Esophagus muscularis mucosa (tissue), 4 donors: Measurements from ENCODE around the gene PATL2. TPM values are rescaled to one million over a fixed set of nuclear protein-coding genes. Genes with fewer than 3 reads are reported as not detected.
"Not testable (repeated sequence)": the region's sequence is repeated elsewhere in the genome, so short reads cannot be mapped to it uniquely, and the experiment has no call there.

Experiments
- DNase-seq: peaks from one replicate; pipeline ENCODE4 v3.0.0-alpha.2; 2017; ENCODE audit errors: extremely low spot score
- H3K27ac ChIP-seq, 4 donors: fragments of 200-600 bp; sonication (generic); replicated peaks in 1 of 4; 1 replicate in 3 of 4; 2 replicates in 1 of 4; pipeline ENCODE4 v1.5.1; 2016 to 2019; ENCODE audit warnings: mild to moderate bottlenecking in 1 of 4
- H3K27me3 ChIP-seq, 4 donors: fragments of 200-600 bp; sonication (generic); one replicate each; pipeline versions ENCODE4 v1.5.1 to v1.6.0; 2016 to 2019
- H3K36me3 ChIP-seq, 4 donors: fragments of 200-600 bp; sonication (generic); one replicate each; pipeline ENCODE4 v1.5.1; 2016 to 2019
- H3K4me1 ChIP-seq, 4 donors: fragments of 200-600 bp; sonication (generic); one replicate each; pipeline ENCODE4 v1.5.1; 2016 to 2019
- H3K4me3 ChIP-seq, 4 donors: fragments of 200-600 bp; sonication (generic); 1 replicate in 2 of 4; 2 replicates in 2 of 4; pipeline ENCODE4 v1.5.1; 2016 to 2019; ENCODE audit warnings: mild to moderate bottlenecking in 4 of 4, moderate library complexity in 1 of 4
- H3K9me3 ChIP-seq, 4 donors: fragments of 200-600 bp; sonication (generic); 1 replicate in 3 of 4; 2 replicates in 1 of 4; pipeline ENCODE4 v1.5.1; 2016 to 2019
- EP300 ChIP-seq: sonication (generic); formaldehyde crosslinking; IDR thresholded peaks from one replicate; pipeline ENCODE4 v1.6.1; 2017; ENCODE audit warnings: antibody characterized with exemption
- POLR2A ChIP-seq: fragments of 450-650 bp; IDR thresholded peaks from one replicate; pipeline ENCODE4 v1.6.1; 2017; ENCODE audit warnings: antibody characterized with exemption, moderate library complexity, mild to moderate bottlenecking, low read depth
- POLR2AphosphoS5 ChIP-seq, 2 donors: sonication (generic); formaldehyde crosslinking; IDR thresholded peaks; one replicate each; pipeline ENCODE4 v1.6.1; 2017; ENCODE audit warnings: antibody characterized with exemption in 2 of 2
- WGBS: methylation state at CpG from one replicate; pipeline ENCODE4 v1.1.5; 2018; 5-methylcytosine and 5-hydroxymethylcytosine counted together
- intact Hi-C: fragments of 100-400 bp; cut with DNase I; formaldehyde crosslinking; loops from one replicate; pipeline ENCODE4 v1.15.1; 2023
- total RNA-seq, 4 donors: library from RNA; depleted of rRNA; stranded (reverse); fragments of >200 nt; gene quantifications; one replicate each; pipeline versions ENCODE4 v1.1.0 to v1.2.1, GENCODE V29; 2016
- TF ChIP-seq, protein P1 (sequence below), 3 experiments: fragments of 200-600 bp in 2 of 3; fragments of 450-650 bp in 1 of 3; sonication (generic) in 2 of 3; IDR thresholded peaks; one replicate each; pipeline ENCODE4 v1.5.1; 2017 to 2019; ENCODE audit warnings: antibody characterized with exemption in 3 of 3, mild to moderate bottlenecking in 2 of 3, moderate library complexity in 1 of 3

The PATL2 gene
- total RNA-seq = under 1 TPM; 0.19 to 0.50 (median 0.41) TPM

DNA sequence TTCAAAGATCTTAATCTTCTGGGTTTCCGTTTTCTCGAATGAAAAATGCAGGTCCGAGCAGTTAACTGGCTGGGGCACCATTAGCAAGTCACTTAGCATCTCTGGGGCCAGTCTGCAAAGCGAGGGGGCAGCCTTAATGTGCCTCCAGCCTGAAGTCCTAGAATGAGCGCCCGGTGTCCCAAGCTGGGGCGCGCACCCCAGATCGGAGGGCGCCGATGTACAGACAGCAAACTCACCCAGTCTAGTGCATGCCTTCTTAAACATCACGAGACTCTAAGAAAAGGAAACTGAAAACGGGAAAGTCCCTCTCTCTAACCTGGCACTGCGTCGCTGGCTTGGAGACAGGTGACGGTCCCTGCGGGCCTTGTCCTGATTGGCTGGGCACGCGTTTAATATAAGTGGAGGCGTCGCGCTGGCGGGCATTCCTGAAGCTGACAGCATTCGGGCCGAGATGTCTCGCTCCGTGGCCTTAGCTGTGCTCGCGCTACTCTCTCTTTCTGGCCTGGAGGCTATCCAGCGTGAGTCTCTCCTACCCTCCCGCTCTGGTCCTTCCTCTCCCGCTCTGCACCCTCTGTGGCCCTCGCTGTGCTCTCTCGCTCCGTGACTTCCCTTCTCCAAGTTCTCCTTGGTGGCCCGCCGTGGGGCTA is at the start of gene PATL2, which contains the start of gene B2M:
TSS of gene PATL2 (minus strand) at position 228 of the 647 bp plus-strand sequence. CDS start 34,833 bp downstream, outside the sequence.
TSS of gene B2M (plus strand) at position 422 of the 647 bp plus-strand sequence. CDS start at position 452, 30 bp downstream.
- intact Hi-C loops = no loop called here
- peaks cover 7 to 15% (median 13%) of the 10 kb centered on the region in 4 donors for H3K36me3 ChIP-seq
- peak; percentile 100 for DNase-seq
- H3K9me3 ChIP-seq = no peaks in the 10 kb centered on the region
- WGBS = 0% methylated on average over 31 of the region's 37 CpGs
- H3K4me3 ChIP-seq = peak within 1 kb of the TSS; percentile 70 to 98 (median 95)
- H3K4me1 ChIP-seq = peaks cover 31 to 45% (median 42%) of the 10 kb centered on the region in 4 donors
- no peaks in the 10 kb centered on the region for H3K27me3 ChIP-seq
- no peak for TF ChIP-seq EP300
- TF ChIP-seq, protein P1, sequence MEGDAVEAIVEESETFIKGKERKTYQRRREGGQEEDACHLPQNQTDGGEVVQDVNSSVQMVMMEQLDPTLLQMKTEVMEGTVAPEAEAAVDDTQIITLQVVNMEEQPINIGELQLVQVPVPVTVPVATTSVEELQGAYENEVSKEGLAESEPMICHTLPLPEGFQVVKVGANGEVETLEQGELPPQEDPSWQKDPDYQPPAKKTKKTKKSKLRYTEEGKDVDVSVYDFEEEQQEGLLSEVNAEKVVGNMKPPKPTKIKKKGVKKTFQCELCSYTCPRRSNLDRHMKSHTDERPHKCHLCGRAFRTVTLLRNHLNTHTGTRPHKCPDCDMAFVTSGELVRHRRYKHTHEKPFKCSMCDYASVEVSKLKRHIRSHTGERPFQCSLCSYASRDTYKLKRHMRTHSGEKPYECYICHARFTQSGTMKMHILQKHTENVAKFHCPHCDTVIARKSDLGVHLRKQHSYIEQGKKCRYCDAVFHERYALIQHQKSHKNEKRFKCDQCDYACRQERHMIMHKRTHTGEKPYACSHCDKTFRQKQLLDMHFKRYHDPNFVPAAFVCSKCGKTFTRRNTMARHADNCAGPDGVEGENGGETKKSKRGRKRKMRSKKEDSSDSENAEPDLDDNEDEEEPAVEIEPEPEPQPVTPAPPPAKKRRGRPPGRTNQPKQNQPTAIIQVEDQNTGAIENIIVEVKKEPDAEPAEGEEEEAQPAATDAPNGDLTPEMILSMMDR (IDR thresholded peaks at IDR 0.05) = peak in 1 of 3 experiments; percentile 2
- peak; percentile 100 for TF ChIP-seq POLR2AphosphoS5 (IDR thresholded peaks at IDR 0.05)
- peak; percentile 99 for TF ChIP-seq POLR2A
- H3K27ac ChIP-seq = peak within 1 kb of the TSS; percentile 95 to 100 (median 99)

DNA sequence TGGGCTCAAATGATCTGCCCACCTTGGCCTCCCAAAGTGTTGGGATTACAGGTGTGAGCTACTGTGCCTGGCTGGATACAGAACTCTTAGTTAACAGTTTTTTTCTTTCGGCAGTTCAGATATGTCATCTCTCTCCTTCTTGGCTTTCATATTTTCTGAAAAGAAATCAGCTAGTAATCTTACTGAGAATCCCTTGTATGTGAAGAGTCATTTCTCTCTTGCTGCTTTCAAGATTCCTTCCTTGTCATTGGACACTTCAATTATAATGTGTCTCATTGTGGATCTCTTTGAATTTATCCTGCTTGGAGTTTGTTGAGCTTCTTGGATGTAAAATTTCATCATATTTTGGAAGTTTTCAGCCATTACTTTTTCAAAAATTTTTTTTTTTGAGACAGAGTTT is 42.2 kb upstream of the PATL2 start:
- 96% methylated on average over 1 of the region's 1 CpG for WGBS
- intact Hi-C loops = no loop called here

DNA sequence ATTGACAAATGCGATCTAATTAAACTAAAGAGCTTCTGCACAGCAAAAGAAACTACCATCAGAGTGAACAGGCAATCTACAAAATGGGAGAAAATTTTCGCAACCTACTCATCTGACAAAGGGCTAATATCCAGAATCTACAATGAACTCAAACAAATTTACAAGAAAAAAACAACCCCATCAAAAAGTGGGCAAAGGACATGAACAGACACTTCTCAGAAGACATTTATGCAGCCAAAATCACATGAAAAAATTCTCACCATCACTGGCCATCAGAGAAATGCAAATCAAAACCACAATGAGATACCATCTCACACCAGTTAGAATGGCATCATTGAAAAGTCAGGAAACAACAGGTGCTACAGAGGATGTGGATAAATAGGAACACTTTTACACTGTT is 32.3 kb upstream of the PATL2 start:
- H3K27ac ChIP-seq, H3K4me3 ChIP-seq, H3K27me3 ChIP-seq, intact Hi-C loops, H3K36me3 ChIP-seq, H3K9me3 ChIP-seq, DNase-seq, H3K4me1 ChIP-seq: not testable (repeated sequence)
- WGBS = 91% methylated on average over 2 of the region's 2 CpGs

More for the DNA sequence above, 42.2 kb upstream of the PATL2 start:
- H3K36me3 ChIP-seq = no peaks in the 10 kb centered on the region
- H3K4me1 ChIP-seq = no peaks in the 10 kb centered on the region
- peaks cover 0 to 8% (median 0%) of the 10 kb centered on the region in 4 donors for H3K9me3 ChIP-seq
- TF ChIP-seq, protein P1 (IDR thresholded peaks at IDR 0.05) = no peak
- H3K27ac ChIP-seq = no peak overlapping the region
- no peaks in the 10 kb centered on the region for H3K27me3 ChIP-seq
- no peak overlapping the region for H3K4me3 ChIP-seq
- no peak for DNase-seq

DNA sequence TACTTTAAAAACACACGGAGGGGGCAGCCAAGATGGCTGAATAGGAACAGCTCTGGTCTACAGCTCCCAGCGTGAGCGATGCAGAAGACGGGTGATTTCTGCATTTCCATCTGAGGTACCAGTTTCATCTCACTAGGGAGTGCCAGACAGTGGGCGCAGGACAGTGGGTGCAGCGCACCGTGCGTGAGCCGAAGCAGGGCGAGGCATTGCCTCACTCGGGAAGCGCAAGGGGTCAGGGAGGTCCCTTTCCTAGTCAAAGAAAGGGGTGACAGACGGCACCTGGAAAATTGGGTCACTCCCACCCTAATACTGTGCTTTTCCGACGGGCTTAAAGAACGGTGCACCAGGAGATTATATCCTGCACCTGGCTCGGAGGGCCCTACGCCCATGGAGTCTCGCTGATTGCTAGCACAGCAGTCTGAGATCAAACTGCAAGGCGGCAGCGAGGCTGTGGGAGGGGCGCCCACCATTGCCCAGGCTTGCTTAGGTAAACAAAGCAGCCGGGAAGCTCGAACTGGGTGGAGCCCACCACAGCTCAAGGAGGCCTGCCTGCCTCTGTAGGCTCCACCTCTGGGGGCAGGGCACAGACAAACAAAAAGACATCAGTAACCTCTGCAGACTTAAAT is 28.2 kb upstream of the PATL2 start:
- 84% methylated on average over 15 of the region's 24 CpGs for WGBS
- not testable (repeated sequence) for H3K27me3 ChIP-seq, H3K9me3 ChIP-seq, DNase-seq, H3K36me3 ChIP-seq, H3K4me3 ChIP-seq, H3K27ac ChIP-seq
- peaks cover 0 to 16% (median 9%) of the 10 kb centered on the region in 4 donors for H3K4me1 ChIP-seq
- intact Hi-C loops = loop anchor here (2.0 to 10.0 kb wide), 2 partner anchors 77 to 155 kb away; partner anchors contain the start of gene SPG11

DNA sequence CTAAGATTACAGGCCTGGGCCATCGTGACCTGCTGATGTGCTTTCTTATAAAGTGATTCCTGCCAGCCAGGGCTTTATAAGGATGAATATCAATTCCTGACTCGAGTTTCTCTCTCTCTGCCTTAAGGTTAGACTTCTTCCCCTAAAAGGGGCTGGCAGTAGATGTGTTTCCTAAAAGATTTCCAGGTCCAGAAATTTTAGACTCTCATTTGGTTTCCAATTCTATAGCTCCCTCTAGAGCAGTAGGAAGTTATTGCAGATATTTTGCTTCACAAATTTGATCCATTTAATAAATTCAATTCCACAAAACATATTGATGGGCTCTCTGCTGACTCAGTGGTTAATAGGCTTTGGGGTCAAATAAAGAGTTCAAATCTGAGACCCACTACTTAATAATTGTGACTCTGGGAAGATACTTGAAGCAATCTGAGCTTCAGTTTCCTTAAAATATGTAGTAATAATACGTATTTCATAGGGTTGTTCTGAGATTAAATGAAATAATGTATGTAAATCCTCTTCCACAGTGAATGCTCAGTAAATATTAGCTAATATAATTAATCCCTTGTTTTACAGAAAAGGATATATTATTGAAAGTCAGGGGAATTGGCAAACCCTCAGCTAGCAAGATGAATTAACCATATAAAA is 27.3 kb upstream of the PATL2 start:
- no peaks in the 10 kb centered on the region for H3K27me3 ChIP-seq
- H3K4me3 ChIP-seq = no peak overlapping the region
- intact Hi-C loops = loop anchor here (2.0 to 10.0 kb wide), 2 partner anchors 76 to 154 kb away; partner anchors contain the start of gene SPG11
- DNase-seq = no peak
- peaks cover 0 to 16% (median 9%) of the 10 kb centered on the region in 4 donors for H3K4me1 ChIP-seq
- H3K9me3 ChIP-seq = no peaks in the 10 kb centered on the region
- TF ChIP-seq POLR2AphosphoS5 (IDR thresholded peaks at IDR 0.05) = no peak
- TF ChIP-seq, protein P1 (IDR thresholded peaks at IDR 0.05) = peak; percentile 75 to 82 (median 80)
- H3K36me3 ChIP-seq = no peaks in the 10 kb centered on the region
- WGBS = 65% methylated on average over 3 of the region's 3 CpGs
- peak overlapping the region in 1 of 4 donors; percentile 19 for H3K27ac ChIP-seq
